Subcutaneous adipose tissue (tissue), 4 donors: ENCODE measurements around the gene CYP26A1. TPM values are rescaled to one million over a fixed set of nuclear protein-coding genes. Genes with fewer than 3 reads are reported as not detected.

Experiments used
- CTCF ChIP-seq: fragments of 450-650 bp; IDR thresholded peaks from one replicate; pipeline ENCODE4 v1.5.1; 2016; ENCODE audit warnings: low read depth, mild to moderate bottlenecking, control low read depth, antibody characterized with exemption, moderate library complexity
- total RNA-seq, 4 donors: library from RNA; depleted of rRNA; stranded (reverse); fragments of >200 nt; gene quantifications; one replicate each; pipeline ENCODE4 v1.1.0, GENCODE V29; 2016

Gene CYP26A1
- total RNA-seq, 4 donors from 2014 or later = not detected

GRCh38 chr10:93066544-93066913, 7.2 kb upstream of the CYP26A1 start:
- TF ChIP-seq CTCF = no peak

GRCh38 chr10:93067443-93068365, 6.0 kb upstream of the CYP26A1 start:
- TF ChIP-seq CTCF = no peak

- no peak for TF ChIP-seq CTCF
These were observed 5.1 kb upstream of the CYP26A1 start for GRCh38 chr10:93068411-93069244.

GRCh38 chr10:93069245-93069561, 4.5 kb upstream of the CYP26A1 start:
- no peak for TF ChIP-seq CTCF

GRCh38 chr10:93070378-93071176, 3.1 kb upstream of the CYP26A1 start:
- no peak for TF ChIP-seq CTCF

GRCh38 chr10:93071177-93071472, 2.6 kb upstream of the CYP26A1 start:
- TF ChIP-seq CTCF = no peak
